NCI-H2196 treated with DMSO at 0.1 percent for 48 hours (cell line): ENCODE results near the gene KNSTRN.

Experiments
- DNase-seq: peaks from one replicate; lab custom pipeline; 2025; ENCODE audit not compliant: unreplicated experiment; lab: John Stamatoyannopoulos, UW

Gene KNSTRN

DNA sequence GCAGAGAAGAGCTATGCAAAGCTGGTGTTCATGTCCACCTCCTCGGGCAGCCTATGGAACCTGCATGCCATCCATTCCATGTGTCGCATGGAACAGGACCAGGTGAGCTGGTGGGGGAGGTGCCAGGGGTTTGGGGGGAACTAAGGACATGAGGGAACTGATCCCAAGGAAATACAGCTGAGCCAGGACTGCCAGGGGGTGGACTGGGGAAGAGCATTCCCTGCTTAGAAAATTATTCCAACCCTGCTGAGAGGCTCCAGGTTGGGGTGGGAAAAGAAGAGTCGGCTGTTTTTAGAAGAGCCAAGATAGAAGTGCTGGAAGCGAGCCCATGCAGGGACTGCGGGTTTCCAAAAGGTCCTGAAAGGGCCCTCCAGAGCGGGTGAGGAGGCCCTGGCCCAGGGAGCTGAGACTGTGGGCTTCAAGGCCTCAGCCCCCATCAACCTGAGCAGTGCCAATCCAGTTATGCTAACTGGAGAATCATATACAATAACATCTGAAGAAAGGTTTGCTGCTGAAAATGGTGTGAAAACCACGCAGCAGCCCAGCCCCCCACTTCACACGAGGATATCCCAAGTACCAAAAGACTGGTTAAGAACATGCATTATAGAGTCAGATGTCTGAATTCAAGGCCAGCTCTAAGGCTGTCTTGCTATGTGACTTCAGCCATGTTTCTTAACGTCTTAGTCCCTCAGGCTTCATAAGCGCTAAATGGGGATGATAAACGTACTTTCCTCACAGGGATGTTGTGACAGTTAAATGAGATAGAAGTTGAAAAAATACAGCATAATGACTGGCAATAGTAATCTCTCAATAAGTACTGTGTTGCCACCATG, 16.7 kb upstream of the KNSTRN start:
- DNase-seq = no peak

DNA sequence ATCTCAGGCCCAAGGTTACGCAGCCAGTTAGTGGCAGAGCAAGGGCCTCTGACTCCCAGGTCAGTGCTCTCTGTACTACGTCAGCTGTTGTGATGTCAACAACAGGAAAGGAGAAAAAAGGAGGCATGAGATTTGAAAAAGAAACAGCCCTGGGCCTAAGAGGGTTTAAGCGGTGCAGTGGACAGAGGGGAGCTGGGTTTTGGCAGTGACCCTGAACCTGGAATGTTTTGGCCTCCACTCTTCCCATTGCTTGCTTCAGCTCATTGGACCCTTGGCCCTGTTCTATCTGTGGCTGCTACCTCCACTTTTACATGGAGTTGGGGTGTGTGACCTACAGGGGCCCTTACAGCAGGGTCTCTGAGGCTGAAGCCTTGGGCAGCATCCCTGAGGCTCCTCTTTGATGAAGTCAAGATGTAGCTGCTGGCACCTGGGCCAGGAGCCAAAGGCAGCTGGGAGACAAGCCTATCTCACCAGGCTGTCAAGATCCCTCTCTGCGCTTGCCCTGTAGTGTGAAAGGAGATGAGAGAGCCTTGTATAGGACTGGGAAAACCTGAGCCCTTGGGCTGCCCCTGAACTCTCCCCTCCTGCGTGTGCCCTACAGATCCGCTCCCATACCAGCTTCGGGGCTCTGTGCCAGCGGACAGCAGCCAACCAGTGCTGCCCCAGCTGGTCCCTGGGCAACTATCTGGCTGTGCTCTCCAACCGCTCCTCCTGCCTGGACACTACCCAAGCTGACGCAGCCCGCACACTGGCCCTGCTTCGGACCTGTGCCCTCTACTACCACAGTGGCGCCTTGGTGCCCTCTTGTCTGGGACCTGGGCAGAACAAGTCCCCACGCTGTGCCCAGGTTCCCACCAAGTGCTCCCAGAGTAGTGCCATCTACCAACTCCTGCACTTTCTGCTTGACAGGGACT, 15.8 kb upstream of the KNSTRN start:
- peak; percentile 39 for DNase-seq

DNA sequence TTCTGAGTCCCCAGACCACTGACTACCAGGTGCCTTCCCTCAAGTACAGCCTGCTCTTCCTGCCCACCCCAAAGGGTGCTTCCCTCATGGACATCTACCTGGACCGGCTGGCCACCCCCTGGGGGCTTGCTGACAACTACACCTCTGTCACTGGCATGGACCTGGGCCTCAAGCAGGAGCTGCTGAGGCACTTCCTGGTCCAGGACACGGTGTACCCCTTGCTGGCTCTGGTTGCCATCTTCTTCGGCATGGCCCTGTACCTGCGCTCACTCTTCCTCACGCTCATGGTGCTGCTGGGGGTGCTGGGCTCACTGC, 15.2 kb upstream of the KNSTRN start:
- DNase-seq = no peak

DNA sequence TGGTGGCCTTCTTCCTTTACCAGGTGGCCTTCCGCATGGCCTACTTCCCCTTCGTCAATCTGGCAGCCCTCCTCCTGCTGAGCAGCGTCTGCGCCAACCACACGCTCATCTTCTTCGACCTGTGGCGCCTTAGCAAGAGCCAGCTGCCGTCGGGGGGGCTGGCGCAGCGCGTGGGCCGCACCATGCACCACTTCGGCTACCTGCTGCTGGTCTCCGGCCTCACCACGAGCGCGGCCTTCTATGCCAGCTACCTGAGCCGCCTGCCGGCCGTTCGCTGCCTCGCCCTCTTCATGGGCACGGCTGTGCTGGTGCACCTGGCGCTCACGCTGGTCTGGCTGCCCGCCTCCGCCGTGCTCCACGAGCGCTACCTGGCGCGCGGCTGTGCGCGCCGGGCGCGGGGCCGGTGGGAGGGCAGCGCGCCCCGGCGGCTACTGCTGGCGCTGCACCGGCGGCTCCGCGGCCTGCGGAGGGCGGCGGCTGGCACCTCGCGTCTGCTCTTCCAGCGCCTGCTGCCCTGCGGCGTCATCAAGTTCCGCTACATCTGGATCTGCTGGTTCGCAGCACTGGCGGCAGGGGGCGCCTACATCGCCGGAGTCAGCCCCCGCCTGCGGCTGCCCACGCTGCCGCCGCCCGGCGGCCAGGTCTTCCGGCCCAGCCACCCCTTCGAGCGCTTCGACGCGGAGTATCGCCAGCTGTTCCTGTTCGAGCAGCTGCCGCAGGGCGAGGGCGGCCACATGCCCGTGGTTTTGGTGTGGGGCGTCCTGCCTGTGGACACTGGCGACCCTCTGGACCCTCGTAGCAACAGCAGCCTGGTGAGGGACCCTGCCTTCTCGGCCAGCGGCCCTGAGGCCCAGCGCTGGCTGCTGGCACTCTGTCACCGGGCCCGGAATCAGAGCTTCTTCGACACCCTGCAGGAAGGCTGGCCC, 14.6 kb upstream of the KNSTRN start:
- DNase-seq = no peak

DNA sequence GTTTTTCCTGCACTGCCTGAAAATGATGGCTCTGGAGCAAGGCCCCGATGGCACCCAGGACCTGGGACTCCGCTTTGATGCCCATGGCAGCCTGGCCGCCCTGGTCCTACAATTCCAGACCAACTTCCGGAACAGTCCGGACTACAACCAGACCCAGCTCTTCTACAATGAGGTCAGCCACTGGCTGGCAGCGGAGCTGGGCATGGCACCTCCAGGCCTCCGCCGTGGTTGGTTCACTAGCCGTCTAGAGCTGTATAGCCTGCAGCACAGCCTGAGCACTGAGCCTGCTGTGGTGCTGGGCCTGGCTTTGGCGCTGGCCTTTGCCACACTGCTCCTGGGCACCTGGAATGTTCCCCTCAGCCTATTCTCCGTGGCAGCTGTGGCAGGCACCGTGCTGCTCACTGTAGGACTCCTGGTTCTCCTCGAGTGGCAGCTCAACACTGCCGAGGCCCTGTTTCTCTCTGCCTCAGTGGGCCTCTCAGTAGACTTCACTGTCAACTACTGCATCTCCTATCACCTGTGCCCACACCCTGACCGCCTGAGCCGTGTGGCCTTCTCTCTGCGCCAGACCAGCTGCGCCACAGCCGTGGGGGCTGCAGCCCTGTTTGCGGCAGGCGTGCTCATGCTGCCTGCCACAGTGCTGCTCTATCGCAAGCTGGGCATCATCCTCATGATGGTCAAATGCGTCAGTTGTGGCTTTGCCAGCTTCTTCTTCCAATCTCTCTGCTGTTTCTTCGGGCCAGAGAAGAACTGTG, 13.6 kb upstream of the KNSTRN start:
- no peak for DNase-seq

DNA sequence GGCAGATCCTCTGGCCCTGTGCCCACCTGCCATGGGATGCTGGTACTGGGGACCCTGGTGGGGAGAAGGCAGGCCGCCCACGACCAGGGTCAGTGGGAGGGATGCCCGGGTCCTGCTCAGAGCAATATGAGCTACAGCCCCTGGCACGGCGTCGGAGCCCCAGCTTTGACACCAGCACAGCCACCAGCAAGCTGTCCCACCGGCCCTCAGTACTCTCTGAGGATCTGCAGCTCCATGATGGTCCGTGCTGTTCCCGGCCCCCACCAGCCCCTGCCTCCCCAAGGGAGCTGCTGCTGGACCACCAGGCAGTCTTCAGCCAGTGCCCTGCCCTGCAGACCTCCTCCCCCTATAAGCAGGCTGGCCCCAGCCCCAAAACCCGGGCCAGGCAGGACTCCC, 13.0 kb upstream of the KNSTRN start:
- no peak for DNase-seq

DNA sequence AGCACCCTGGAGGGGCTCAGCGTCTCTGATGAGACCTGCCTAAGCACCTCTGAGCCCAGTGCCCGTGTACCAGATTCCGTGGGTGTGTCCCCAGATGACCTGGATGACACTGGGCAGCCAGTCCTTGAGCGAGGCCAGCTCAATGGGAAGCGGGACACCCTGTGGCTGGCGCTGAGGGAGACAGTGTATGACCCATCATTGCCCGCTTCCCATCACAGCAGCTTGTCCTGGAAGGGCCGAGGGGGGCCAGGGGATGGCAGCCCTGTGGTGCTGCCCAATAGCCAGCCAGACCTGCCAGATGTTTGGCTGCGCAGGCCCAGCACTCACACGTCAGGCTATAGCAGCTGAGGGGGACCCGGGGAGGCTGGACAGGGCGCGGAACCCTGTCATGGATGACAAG, 12.6 kb upstream of the KNSTRN start:
- DNase-seq = no peak

DNA sequence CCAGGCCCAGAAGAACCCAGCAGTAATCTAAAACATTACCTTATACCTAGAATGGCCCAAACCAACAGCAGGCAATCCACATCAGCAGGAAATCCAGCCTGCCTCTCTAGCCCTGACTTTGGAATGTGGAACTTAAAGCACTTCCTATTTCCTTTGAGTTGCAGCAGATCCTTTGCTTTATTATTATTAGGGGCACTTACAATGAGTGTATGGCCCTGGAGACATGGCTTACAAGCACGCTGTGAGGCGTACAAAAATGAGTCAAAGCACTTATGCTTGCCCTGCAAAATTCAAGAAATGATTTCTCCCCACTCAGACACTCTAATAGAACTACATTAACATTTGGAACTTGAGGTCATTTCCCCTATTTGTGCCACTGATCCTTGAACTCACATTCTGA, 9.5 kb upstream of the KNSTRN start:
- DNase-seq = no peak

DNA sequence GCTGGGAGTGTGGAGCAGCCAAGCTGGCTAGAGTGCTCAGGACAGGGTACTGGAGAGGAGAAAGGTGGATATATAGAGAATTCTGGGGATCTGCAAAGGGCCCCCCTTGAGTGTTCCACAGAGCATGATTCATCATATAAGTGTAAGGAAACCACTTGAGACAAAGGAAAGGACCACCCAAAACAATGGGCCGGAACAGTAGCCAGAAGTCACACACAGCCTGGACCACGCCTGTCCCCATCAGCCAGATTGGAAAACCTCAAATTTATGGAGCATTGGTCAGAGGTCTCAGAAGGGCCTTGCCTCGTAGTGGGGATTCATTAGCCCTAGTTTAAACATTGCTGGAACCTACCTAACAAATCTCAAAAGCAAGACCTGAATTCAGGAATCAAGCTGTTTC, 4.9 kb upstream of the KNSTRN start:
- DNase-seq = no peak

DNA sequence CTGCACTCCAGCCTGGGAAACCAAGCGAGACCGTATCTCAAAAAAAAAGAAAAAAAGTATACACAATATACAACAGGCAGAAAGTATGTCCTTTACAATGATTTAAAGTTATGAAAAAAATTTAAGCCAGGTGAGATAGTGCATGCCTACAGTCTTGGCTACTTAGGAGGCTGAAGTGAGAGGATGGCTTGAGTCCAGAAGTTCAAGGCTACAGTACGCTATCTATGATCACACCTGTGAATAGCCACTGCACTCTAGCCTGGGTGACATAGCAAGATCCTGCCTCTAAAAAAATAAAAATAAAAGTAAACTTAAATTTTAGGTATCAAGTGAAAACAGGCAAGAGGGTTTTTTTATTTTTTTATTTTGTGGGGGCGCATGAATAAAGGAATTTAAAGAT, 3.1 kb upstream of the KNSTRN start:
- DNase-seq = no peak

DNA sequence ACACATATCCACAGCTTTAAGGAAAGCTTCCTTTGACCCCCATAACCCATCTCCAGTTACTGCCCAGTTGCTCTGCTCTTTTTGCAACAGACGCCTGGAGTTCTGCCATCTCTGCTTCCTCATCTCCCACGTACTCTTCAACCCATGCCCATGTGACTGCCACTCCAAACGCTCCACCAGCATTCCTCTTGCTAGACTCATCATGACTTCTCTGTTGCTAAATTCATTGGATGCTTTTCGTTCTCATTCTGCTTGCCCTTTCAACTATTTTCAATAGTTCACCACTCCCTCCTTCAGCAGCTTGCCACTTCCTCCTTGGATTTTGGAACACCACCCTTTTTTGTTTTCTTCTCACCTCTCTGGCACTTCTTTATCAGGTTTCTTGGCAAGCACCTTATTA, 2.7 kb upstream of the KNSTRN start:
- peak; percentile 36 for DNase-seq

DNA sequence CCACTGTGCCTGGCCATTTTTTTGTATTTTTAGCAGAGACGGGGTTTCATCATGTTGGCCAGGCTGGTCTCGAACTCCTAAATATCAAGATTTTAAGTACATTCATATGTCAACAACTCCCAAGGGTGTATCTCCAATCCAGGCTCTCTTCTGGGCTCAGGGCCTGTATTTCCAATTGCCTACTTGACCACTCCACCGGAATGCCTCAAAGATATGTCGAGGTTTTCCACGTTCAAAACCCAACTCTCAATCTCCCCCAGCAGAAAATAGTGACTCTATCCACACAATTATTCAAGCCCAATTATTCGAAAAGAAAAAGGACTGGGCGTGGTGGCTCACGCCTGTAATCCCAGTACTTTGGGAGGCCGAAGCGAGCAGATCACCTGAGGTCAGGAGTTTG, 1.9 kb upstream of the KNSTRN start:
- DNase-seq = no peak

DNA sequence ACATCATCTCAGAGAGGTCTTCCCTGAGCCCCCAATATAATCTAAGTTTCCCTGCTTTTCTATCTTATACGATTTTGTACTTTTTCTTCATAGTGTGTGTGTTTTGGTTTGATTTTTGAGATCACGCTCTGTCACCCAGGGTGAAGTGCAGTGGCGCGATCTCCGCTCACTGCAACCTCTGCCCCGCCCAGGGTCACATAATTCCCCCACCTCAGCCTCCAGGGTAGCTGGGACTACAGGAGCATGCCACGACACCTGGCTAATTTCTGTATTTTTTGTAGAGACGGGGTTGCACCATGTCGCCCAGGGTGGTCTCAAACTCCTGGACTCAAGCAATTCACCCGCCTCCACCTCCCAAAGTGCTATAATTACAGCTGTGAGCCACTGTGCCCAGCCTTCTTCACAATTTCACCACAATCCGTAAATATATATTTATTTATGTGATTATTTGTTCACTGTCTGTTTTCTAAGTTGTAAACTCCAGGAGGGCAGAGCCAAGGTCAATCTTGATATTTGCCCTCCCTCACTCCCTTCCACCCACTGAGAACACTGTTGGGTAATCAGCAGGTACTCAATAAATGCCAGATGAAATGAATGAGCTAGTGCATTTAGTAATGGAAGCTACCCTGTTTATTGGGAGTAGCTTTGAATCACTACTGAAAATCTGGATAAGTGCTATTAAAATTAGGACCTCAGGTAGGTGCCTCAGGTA, 547 bp upstream of the KNSTRN start:
- no peak for DNase-seq

DNA sequence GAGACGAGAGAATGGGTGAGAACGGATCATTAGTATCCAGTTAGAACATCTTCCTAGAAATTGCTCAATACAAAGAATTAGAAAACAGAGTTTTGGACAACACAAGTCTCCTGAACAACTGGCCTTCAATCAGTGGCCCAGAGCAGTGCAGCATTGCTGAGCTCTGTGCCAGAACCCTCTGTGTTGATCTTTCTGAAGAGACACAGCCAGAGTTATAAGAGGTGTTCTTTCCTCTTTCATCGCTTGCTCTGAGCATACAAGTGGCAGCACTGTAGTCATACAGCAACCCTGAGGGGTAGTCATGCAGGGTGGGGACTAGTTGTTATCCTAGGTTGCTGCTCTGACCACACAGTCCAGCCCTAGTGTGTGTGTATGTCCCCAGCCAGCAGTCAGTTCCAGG, 4.0 kb downstream of the KNSTRN start:
- no peak for DNase-seq

DNA sequence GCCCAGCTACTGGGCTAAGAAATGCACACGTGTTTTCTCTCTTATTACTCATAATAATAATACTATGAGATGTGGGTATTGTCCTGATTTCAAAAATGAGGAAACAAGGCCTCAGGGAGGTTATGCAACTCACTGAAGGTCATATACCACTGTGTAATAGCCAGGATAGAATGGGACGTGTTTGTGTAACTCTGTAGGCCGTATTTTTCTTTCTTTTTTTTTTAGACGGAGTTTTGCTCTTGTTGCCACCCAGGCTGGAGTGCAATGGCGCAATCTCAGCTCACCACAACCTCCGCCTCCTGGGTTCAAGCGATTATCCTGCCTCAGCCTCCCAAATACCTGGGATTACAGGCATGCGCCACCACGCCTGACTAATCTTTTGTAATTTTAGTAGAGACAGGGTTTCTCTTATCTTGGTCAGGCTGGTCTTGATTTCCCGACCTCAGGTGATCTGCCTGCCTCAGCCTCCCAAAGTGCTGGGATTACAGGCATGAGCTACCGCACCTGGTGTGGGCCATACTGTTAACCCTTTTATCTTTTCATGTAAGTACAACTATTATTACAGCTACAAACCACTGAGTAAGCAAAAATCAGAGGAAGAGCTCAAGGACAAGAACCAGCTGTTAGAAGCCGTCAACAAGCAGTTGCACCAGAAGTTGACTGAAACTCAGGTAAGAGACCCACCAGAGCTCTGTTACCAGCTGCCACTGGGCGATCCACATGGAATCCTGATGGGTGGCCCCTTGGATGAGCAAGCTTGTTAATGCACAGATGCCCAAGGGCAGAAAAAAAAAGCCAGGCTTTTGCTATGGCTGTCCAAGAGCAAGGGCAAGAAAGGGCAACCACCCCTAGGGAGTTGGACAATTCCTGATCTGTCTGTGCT, 6.7 kb downstream of the KNSTRN start:
- DNase-seq = no peak

DNA sequence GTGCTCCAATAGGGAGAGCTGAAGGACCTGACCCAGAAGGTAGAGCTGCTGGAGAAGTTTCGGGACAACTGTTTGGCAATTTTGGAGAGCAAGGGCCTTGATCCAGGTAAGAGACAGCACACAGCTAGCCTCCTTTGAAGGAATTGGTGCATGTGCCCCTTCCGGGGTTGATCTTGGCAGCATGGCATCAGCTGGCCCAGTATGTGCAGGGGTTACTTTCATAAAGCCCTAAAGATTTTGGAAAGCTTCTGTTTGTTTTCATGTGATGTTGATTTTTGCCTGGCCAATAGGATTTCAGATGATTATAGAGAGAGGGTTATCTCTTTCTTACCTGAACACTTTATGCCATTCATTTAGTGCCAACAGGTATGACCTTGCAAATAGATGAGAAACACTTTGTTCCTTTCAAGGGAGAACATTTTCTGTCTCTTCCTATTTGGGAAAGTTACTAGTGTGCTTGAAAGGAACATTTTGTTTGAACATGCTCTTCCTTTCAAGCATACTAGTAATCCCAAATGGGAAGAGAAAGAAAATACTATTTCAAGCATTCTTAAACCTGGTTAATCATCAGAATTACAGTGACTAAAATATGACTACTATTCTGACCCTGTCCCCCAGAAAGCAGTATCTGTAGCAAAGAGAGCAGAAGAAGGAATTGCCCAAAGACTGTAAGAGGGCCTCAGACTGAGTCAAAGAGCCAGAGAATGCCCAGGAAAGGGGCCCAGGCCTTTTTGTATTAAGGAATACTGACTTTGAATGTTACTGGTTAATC, 7.5 kb downstream of the KNSTRN start:
- no peak for DNase-seq

DNA sequence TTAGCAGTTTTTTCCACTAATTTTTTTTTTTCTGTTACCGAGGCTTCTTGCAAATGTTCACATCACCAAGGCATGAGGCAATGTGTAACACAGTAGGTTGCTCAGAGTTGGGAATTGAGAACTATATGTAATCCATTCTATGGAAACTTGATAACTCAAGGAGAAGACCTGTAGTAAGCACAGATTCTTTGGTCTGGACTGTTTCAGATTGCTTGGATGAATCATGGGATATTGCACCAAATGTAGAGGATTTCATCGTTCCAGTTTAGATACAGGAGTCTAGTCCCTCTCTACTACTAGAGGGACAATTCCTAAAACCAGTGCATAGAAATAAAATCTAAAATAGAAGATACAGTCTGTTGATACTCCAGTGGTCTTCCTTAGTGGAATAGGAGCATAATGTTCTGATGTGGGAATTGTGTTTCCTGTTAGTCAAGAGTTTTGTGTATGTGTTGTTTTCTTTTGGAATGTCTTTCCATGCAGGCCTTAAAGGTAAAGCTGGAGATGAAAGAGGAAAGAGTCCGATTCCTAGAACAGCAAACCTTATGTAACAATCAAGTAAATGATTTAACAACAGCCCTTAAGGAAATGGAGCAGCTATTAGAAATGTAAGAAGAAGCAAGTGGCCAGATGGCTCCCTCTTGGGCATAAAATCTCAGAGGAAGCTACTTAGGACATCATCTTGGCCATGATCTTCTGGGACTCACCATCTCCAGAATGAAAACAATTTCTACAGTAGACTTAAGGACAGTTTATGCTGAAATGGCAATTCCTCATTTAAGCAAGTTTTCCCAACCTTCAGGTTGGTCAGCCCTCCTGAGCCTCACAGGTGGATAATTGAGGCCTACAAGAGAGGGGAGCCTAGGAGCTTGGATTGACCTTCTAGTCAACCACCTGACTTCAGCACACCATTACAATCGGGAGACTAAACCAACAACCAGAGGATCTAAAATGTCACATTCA, 10.7 kb downstream of the KNSTRN start:
- no peak for DNase-seq
